AG04450 (cell line): ENCODE data around the gene UTF1. TPM values are rescaled to one million over a fixed set of nuclear protein-coding genes. Genes with fewer than 3 reads are reported as not detected.

Experiments
- CTCF ChIA-PET: fragments of 300-600, 350-600 bp; formaldehyde crosslinking; extraction: SDS; loops from one replicate; lab custom pipeline; 2022; ENCODE audit warnings: antibody characterized with exemption, inconsistent platforms; lab: Charles Lee
- POLR2A ChIA-PET: fragments of 350-600 bp; formaldehyde crosslinking; extraction: SDS; loops from one replicate; lab custom pipeline; 2021; ENCODE audit warnings: antibody characterized with exemption, inconsistent platforms; lab: Yijun Ruan, JAX
- DNase-seq: peaks from one replicate; pipeline ENCODE4 v3.0.0-alpha.2; 2011; ENCODE audit warnings: low read depth, low spot score
- H3K27ac ChIP-seq: one replicate; pipeline ENCODE4 v1.5.1; 2012; ENCODE audit warnings: low read depth, low read length, control low read depth
- H3K27me3 ChIP-seq: one replicate; pipeline ENCODE4 v1.6.0; 2012; ENCODE audit warnings: low read length; ENCODE audit not compliant: control insufficient read depth, insufficient read depth
- H3K4me3 ChIP-seq: 2 replicates; pipeline ENCODE4 v1.5.1; 2011; ENCODE audit warnings: mild to moderate bottlenecking, low read depth, low read length, control low read depth
- H3K9me3 ChIP-seq: 2 replicates; pipeline ENCODE4 v1.5.1; 2012; ENCODE audit warnings: low read length; ENCODE audit not compliant: control insufficient read depth, insufficient read depth
- CTCF ChIP-seq: IDR thresholded peaks from 2 replicates; pipeline ENCODE4 v1.5.1; 2011; ENCODE audit warnings: low read depth, low read length, control low read depth, inconsistent platforms
- polyA plus RNA-seq: library from polyadenylated mRNA; depleted of rRNA; stranded (reverse); fragments of >200 nt; gene quantifications from 2 replicates; pipeline ENCODE4 v1.2.3, GENCODE V29; 2011

The UTF1 gene
- polyA plus RNA-seq, 1 experiment = not detected

GRCh38 chr10:133196936-133197758 is 32.9 kb upstream of the UTF1 start:
- H3K4me3 ChIP-seq = no peak overlapping the region
- H3K27ac ChIP-seq = no peak overlapping the region
- peaks cover 2% of the 10 kb centered on the region for H3K27me3 ChIP-seq
- CTCF ChIA-PET = no interaction called here
- POLR2A ChIA-PET = no interaction called here
- peaks cover 64% of the 10 kb centered on the region for H3K9me3 ChIP-seq
- no peak for DNase-seq
- TF ChIP-seq CTCF = no peak

GRCh38 chr10:133197786-133198185 is 32.2 kb upstream of the UTF1 start:
- Histone ChIP-seq H3K27me3 (no peaks in the 10 kb centered on the region), H3K4me3 (no peak overlapping the region), H3K27ac (no peak overlapping the region), H3K9me3 (peaks cover 70% of the 10 kb centered on the region)
- ChIA-PET POLR2A (no interaction called here), CTCF (no interaction called here)
- no peak for DNase-seq
- no peak for TF ChIP-seq CTCF

GRCh38 chr10:133198206-133198605 is 31.8 kb upstream of the UTF1 start:
- Histone ChIP-seq H3K27me3 (no peaks in the 10 kb centered on the region), H3K4me3 (no peak overlapping the region), H3K9me3 (peaks cover 74% of the 10 kb centered on the region), H3K27ac (no peak overlapping the region)
- no peak for TF ChIP-seq CTCF
- CTCF ChIA-PET = no interaction called here
- POLR2A ChIA-PET = no interaction called here
- DNase-seq = no peak

- no peaks in the 10 kb centered on the region for H3K27me3 ChIP-seq
- CTCF ChIA-PET = no interaction called here
- no peak for DNase-seq
- POLR2A ChIA-PET = no interaction called here
- H3K27ac ChIP-seq = no peak overlapping the region
- TF ChIP-seq CTCF = no peak
- H3K4me3 ChIP-seq = no peak overlapping the region
- H3K9me3 ChIP-seq = peaks cover 81% of the 10 kb centered on the region
These were observed 31.2 kb upstream of the UTF1 start for GRCh38 chr10:133198621-133199487.

GRCh38 chr10:133199488-133199885 is 30.5 kb upstream of the UTF1 start:
- TF ChIP-seq CTCF = no peak
- CTCF ChIA-PET = no interaction called here
- peaks cover 87% of the 10 kb centered on the region for H3K9me3 ChIP-seq

More at GRCh38 chr10:133199488-133199885, 30.5 kb upstream of the UTF1 start:
- H3K27ac ChIP-seq = no peak overlapping the region
- H3K27me3 ChIP-seq = no peaks in the 10 kb centered on the region
- DNase-seq = no peak
- POLR2A ChIA-PET = no interaction called here
- no peak overlapping the region for H3K4me3 ChIP-seq
